C4-2B (cell line): ENCODE measurements around the gene SENP7.

Source experiments
- ZFX ChIP-seq: fragments of 450-650 bp; IDR thresholded peaks from 2 replicates; pipeline ENCODE4 v1.6.1; 2017
- TF ChIP-seq, protein P1 (sequence below): fragments of 450-650 bp; conservative IDR thresholded peaks from 2 replicates; pipeline ENCODE4 v1.5.1; 2017; ENCODE audit warnings: mild to moderate bottlenecking

DNA sequence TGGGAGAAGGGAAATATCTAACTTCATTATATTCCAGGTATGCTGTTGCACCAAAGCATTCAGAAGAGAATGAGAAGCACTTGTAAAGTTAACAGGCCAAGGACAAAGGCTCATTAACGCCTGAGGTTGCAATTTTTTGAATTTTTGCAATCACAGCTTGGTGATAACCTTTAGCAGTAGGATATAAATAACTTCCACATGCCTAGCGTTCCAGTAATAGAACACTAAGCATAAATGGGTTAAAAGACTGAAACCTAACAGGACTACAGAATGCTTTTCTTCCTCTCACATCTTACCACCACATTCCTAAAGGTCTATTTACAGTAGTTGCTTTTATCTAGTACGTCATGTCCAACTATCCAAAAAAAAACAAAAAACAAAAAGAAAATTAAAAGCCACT lies 135.2 kb downstream of the SENP7 start:
- TF ChIP-seq, protein P1, sequence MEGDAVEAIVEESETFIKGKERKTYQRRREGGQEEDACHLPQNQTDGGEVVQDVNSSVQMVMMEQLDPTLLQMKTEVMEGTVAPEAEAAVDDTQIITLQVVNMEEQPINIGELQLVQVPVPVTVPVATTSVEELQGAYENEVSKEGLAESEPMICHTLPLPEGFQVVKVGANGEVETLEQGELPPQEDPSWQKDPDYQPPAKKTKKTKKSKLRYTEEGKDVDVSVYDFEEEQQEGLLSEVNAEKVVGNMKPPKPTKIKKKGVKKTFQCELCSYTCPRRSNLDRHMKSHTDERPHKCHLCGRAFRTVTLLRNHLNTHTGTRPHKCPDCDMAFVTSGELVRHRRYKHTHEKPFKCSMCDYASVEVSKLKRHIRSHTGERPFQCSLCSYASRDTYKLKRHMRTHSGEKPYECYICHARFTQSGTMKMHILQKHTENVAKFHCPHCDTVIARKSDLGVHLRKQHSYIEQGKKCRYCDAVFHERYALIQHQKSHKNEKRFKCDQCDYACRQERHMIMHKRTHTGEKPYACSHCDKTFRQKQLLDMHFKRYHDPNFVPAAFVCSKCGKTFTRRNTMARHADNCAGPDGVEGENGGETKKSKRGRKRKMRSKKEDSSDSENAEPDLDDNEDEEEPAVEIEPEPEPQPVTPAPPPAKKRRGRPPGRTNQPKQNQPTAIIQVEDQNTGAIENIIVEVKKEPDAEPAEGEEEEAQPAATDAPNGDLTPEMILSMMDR = no peak
- no peak for TF ChIP-seq ZFX
